SK-N-MC (cell line): ENCODE data around the gene RHEX.

ENCODE experiments used
- FOXP2 ChIP-seq: optimal IDR thresholded peaks from 2 replicates; pipeline ENCODE3; 2011; ENCODE audit warnings: mild to moderate bottlenecking, moderate library complexity; ENCODE audit not compliant: insufficient read depth; ENCODE audit errors: extremely low read length, control extremely low read depth
- POLR2AphosphoS5 ChIP-seq: IDR thresholded peaks from 2 replicates; pipeline ENCODE4 v1.6.1; 2012; ENCODE audit warnings: mild to moderate bottlenecking, low read depth, low read length, borderline replicate concordance

DNA sequence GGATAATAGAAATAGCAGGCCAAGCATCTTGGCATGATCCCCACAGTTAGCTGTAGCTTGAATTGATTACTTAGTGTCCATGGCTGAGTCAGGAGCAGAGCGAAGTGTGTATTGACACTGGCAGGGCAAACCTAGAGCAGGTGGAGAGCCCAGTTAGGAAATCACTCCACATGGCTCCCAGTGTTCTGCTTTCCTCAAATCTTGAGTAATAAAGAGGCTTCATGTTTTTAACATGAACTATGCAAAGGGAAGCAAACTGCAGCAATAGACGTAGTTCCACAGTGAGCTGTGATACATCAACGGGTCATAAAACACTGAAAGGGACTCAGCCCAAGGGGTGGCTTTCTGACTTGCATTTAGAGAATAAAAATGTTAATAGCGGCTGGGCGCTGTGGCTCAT, 28.9 kb downstream of the RHEX start:
- TF ChIP-seq POLR2AphosphoS5 = no peak
- no peak for TF ChIP-seq FOXP2
